Stimulated activated naive CD8-positive, alpha-beta T cell treated with anti-CD3 and anti-CD28 coated beads, Interleukin-15, Interleukin-2, amounts not matched to agents 100 ng/mL and 50 ng/mL, for 24 hours (primary cell): ENCODE measurements around the gene NCLN.

Source experiments
- H3K27ac Mint-ChIP-seq: one replicate; pipeline ENCODE4 v1.8.0; 2021; ENCODE audit warnings: mild to moderate bottlenecking, mixed read lengths
- H3K27me3 Mint-ChIP-seq: one replicate; pipeline ENCODE4 v1.8.0; 2021; ENCODE audit warnings: mixed read lengths
- H3K36me3 Mint-ChIP-seq: one replicate; pipeline ENCODE4 v1.8.0; 2021; ENCODE audit warnings: low read depth, mixed read lengths
- H3K4me1 Mint-ChIP-seq: one replicate; pipeline ENCODE4 v1.8.0; 2021; ENCODE audit warnings: low read depth, mixed read lengths
- H3K4me3 Mint-ChIP-seq: one replicate; pipeline ENCODE4 v1.8.0; 2021; ENCODE audit warnings: mild to moderate bottlenecking, mixed read lengths
- H3K9me3 Mint-ChIP-seq: one replicate; pipeline ENCODE4 v1.8.0; 2021; ENCODE audit warnings: mixed read lengths

The NCLN gene

DNA sequence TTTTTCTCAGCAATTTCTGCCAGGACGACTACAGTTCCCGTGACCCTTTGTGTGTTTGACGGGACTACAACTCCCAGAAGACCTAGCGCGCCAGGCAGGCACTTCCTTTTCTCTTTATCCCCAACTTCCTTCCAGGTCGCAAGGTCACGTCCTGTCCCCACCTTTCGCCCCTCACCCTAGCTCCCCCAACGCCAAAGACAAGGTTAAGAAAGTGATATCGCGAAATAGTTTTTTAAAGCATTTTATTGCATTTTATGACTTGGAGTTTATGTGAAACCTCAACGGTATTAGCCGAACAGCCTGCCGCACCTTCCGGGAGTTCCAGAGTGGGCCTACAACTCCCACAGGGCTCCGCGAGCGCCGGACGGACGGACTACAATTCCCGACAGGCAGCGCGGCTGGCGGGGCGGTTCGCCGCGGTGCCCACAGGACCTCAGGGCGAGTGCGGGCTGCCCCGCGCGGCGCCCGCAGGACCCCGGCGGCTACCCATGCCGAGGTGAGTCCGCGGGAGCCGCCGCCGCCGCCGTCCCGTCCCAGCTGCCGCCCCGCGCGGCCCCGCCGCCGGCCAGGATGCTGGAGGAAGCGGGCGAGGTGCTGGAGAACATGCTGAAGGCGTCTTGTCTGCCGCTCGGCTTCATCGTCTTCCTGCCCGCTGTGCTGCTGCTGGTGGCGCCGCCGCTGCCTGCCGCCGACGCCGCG, at the start of gene NCLN:
NCLN (plus strand) TSS at position 470 of the 699 bp plus-strand sequence; CDS start at position 571, 101 bp downstream.
- no peaks in the 10 kb centered on the region for H3K9me3 Mint-ChIP-seq
- peaks cover 67% of the 10 kb centered on the region for H3K4me1 Mint-ChIP-seq
- peak within 1 kb of the TSS; percentile 98 for H3K27ac Mint-ChIP-seq

GRCh38 chr19:3135961-3136683, 49.6 kb upstream of the NCLN start, which contains the start of gene GNA15:
Gene GNA15 (plus strand): TSS chr19:3136033. CDS start chr19:3136451, 418 bp downstream.
- peaks cover 5% of the 10 kb centered on the region for H3K27me3 Mint-ChIP-seq
- H3K36me3 Mint-ChIP-seq, result no peaks in the 10 kb centered on the region
- peak within 1 kb of the TSS; percentile 73 for H3K4me3 Mint-ChIP-seq
- H3K4me1 Mint-ChIP-seq, result peaks cover 44% of the 10 kb centered on the region
- peaks cover 5% of the 10 kb centered on the region for H3K9me3 Mint-ChIP-seq
- no peak within 1 kb of the TSS for H3K27ac Mint-ChIP-seq

More for the DNA sequence above, at the start of gene NCLN:
- H3K4me3 Mint-ChIP-seq, result peak within 1 kb of the TSS; percentile 96
- H3K36me3 Mint-ChIP-seq, result peaks cover 23% of the 10 kb centered on the region
- H3K27me3 Mint-ChIP-seq, result no peaks in the 10 kb centered on the region

- Mint-ChIP-seq H3K36me3 (no peaks in the 10 kb centered on the region), H3K4me1 (peaks cover 49% of the 10 kb centered on the region), H3K27me3 (peaks cover 5% of the 10 kb centered on the region), H3K4me3 (peak overlapping the region; percentile 73), H3K27ac (no peak overlapping the region), H3K9me3 (peaks cover 5% of the 10 kb centered on the region)
Observed at GRCh38 chr19:3136684-3137055, 49.1 kb upstream of the NCLN start.

GRCh38 chr19:3137119-3137518, 48.6 kb upstream of the NCLN start:
- peaks cover 5% of the 10 kb centered on the region for H3K27me3 Mint-ChIP-seq

GRCh38 chr19:3138268-3138667, 47.5 kb upstream of the NCLN start:
- H3K4me1 Mint-ChIP-seq, result peaks cover 51% of the 10 kb centered on the region
- H3K27ac Mint-ChIP-seq, result no peak overlapping the region
- peaks cover 5% of the 10 kb centered on the region for H3K27me3 Mint-ChIP-seq
- H3K9me3 Mint-ChIP-seq, result peaks cover 5% of the 10 kb centered on the region
- no peak overlapping the region for H3K4me3 Mint-ChIP-seq
- no peaks in the 10 kb centered on the region for H3K36me3 Mint-ChIP-seq

More at GRCh38 chr19:3137119-3137518, 48.6 kb upstream of the NCLN start:
- peak overlapping the region; percentile 73 for H3K4me3 Mint-ChIP-seq
- H3K36me3 Mint-ChIP-seq, result no peaks in the 10 kb centered on the region
- H3K27ac Mint-ChIP-seq, result no peak overlapping the region
- peaks cover 5% of the 10 kb centered on the region for H3K9me3 Mint-ChIP-seq
- peaks cover 52% of the 10 kb centered on the region for H3K4me1 Mint-ChIP-seq

GRCh38 chr19:3140667-3141038, 45.1 kb upstream of the NCLN start:
- Mint-ChIP-seq H3K27me3 (peaks cover 5% of the 10 kb centered on the region), H3K36me3 (no peaks in the 10 kb centered on the region), H3K4me1 (peaks cover 38% of the 10 kb centered on the region), H3K9me3 (peaks cover 5% of the 10 kb centered on the region), H3K4me3 (no peak overlapping the region), H3K27ac (peak overlapping the region; percentile 53)

DNA sequence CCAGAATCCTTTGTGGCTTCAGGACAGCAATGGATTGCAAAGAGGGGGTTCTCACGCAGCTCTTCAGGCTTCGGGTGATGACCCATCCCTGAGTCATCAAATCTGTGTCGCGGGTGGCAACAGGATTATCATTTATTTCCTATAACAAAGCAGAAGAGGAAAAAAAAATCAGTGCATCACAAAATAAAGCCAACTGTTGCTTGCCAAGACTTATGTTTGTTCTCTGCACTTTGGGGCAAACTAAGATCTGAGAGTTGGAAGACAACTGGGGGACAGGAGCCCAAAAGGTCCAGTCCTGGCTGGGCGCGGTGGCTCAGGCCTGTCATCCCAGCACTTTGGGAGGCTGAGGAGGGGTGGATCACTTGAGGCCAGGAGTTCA, 43.4 kb upstream of the NCLN start:
- no peaks in the 10 kb centered on the region for H3K36me3 Mint-ChIP-seq
- H3K9me3 Mint-ChIP-seq, result peaks cover 5% of the 10 kb centered on the region
- peak overlapping the region; percentile 79 for H3K27ac Mint-ChIP-seq
- peak overlapping the region; percentile 45 for H3K4me3 Mint-ChIP-seq
- H3K4me1 Mint-ChIP-seq, result peaks cover 35% of the 10 kb centered on the region
- H3K27me3 Mint-ChIP-seq, result no peaks in the 10 kb centered on the region

- Mint-ChIP-seq H3K9me3 (peaks cover 5% of the 10 kb centered on the region), H3K27ac (peak overlapping the region; percentile 79), H3K36me3 (no peaks in the 10 kb centered on the region), H3K27me3 (no peaks in the 10 kb centered on the region), H3K4me1 (peaks cover 35% of the 10 kb centered on the region), H3K4me3 (no peak overlapping the region)
Observed at GRCh38 chr19:3142781-3143337, 42.9 kb upstream of the NCLN start.

DNA sequence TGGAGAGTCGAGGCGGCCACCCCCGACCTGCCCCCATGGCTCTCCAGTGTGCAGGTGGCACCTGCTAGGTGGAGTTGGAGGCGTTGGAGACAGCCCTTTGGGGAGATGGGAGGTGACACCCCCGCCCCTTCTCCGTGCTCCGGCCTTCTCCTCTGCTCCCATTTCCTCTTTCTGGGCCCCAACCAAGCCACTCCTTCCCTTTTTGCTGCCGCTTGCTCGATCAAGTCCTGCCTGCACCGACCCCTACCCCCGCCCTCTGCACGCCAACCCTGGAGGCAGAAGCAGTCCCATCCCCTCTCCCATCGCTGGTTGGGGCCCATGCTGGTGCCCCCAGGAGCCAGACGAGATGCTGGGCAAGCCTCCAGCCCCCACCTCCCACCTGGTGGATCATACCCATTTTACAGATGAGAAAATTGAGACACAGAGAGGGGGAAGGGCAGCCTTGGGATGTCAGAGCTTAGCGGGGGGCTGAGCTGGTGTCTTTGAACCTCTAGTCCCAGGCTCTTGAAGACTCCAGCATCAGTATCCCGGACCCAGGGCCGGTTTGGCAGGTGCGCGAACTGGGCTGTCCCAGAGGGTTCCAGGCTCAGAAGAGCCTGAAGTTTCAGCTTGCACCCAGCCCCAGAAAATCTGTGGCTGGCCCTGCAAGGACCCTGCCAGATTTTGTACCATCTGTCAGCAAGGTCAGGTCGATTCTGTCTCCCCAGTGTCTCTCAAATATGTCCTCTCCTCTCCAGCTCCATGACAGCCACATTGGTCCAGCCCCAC, 39.6 kb upstream of the NCLN start:
- Mint-ChIP-seq H3K9me3 (no peaks in the 10 kb centered on the region), H3K4me3 (no peak overlapping the region), H3K27me3 (no peaks in the 10 kb centered on the region), H3K36me3 (no peaks in the 10 kb centered on the region), H3K27ac (no peak overlapping the region), H3K4me1 (peaks cover 28% of the 10 kb centered on the region)

DNA sequence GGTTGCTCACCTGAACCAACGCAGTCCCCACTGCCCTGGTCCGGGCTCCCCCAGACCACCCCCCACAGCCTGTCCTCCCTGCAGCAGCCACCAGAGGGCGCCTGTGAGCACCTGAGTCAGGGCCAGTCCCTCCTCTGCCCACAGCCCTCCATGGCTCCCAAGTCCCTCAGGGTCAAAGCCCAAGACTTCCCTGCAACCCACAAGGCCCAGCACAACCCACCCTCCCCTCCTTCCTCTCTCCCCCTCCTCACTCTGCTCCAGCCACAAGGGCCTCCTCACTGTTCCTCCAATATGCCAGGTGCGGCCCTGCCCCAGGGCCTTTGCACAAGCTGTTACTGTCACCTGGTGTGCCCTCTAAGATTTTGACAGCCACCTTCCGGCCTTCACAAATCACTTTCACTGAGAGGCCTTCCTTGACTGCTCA, 39.0 kb upstream of the NCLN start:
- Mint-ChIP-seq H3K4me1 (peaks cover 22% of the 10 kb centered on the region), H3K27me3 (no peaks in the 10 kb centered on the region), H3K36me3 (no peaks in the 10 kb centered on the region), H3K4me3 (no peak overlapping the region), H3K27ac (no peak overlapping the region), H3K9me3 (no peaks in the 10 kb centered on the region)

DNA sequence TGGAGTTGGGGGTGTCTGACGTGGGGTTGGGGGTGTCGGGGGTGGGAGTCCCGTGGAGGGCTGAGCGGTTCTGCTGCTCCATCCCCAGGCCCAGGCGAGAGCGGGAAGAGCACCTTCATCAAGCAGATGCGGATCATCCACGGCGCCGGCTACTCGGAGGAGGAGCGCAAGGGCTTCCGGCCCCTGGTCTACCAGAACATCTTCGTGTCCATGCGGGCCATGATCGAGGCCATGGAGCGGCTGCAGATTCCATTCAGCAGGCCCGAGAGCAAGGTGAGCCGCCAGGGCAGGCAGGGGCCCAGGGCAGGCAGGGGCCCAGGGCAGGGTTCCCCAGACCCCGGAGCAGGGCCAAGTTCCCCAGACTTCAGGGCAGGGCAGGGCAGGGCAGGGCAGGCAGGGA, 37.2 kb upstream of the NCLN start:
- no peaks in the 10 kb centered on the region for H3K36me3 Mint-ChIP-seq
- peaks cover 8% of the 10 kb centered on the region for H3K4me1 Mint-ChIP-seq
- H3K4me3 Mint-ChIP-seq, result no peak overlapping the region
- H3K27me3 Mint-ChIP-seq, result no peaks in the 10 kb centered on the region
- H3K9me3 Mint-ChIP-seq, result no peaks in the 10 kb centered on the region
- no peak overlapping the region for H3K27ac Mint-ChIP-seq

DNA sequence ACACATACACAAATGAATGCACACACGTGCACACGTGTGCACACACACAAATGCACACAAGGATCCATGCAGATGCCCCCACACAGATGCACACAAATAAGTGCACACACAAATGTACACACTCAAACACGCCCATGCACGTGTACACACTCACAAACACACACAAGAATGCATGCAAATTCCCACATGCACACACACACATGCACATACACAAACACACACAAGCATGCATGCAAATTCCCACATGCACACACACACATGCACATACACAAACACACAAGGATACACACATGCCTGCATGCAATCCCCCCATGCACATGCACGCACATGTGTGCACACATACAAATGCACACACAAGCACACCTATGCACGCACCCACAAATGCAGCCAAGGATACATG, 36.6 kb upstream of the NCLN start:
- Mint-ChIP-seq H3K27me3 (no peaks in the 10 kb centered on the region), H3K27ac (no peak overlapping the region), H3K9me3 (no peaks in the 10 kb centered on the region), H3K4me1 (peaks cover 8% of the 10 kb centered on the region), H3K36me3 (no peaks in the 10 kb centered on the region), H3K4me3 (no peak overlapping the region)

DNA sequence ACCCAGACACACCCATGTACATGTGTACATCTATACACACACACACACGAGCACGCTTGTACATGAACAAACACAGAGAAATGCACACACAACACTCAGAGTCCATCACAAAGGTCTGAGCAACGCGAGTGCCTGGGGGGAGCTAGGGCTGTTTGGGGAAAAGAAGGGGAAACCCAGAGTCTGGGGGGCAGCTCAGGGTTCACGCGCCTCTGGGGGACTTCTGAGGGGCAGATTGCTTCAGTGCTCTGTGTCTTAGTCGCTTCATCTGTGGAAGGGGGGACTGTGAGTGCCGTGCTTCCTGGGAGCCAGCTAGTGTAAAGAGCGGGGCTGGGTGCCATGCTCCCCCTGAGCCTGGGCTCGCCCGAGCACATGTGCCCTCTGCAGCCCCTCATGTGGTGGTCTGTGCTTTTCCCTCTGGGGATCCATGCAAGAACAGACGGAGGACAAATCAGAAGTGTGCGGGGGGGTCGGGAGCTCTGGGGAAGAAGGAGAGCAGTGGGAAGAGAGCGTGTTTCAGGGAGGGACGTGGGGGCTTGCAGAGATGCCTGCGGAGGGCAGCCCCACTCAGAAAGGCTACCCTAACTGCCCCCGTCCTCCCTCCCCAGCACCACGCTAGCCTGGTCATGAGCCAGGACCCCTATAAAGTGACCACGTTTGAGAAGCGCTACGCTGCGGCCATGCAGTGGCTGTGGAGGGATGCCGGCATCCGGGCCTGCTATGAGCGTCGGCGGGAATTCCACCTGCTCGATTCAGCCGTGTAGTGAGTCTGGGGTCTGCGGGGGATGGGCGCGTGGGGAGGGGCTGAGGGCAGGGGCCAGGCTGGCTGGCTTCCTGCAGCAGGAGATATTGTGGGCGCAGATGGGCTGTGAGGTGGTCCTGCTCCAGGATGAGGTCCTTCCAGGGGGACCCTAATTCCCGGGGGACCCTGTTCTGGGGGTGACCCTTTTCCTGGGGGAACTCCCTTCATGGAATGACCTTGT, 35.9 kb upstream of the NCLN start:
- no peaks in the 10 kb centered on the region for H3K36me3 Mint-ChIP-seq
- H3K4me1 Mint-ChIP-seq, result peaks cover 8% of the 10 kb centered on the region
- H3K4me3 Mint-ChIP-seq, result no peak overlapping the region
- H3K27me3 Mint-ChIP-seq, result no peaks in the 10 kb centered on the region
- H3K9me3 Mint-ChIP-seq, result no peaks in the 10 kb centered on the region
- H3K27ac Mint-ChIP-seq, result no peak overlapping the region
